Adrenal gland (tissue), 5 donors: ENCODE data around the gene MIER2.

Source experiments
- POLR2A ChIP-seq, 2 donors: fragments of 450-650 bp; IDR thresholded peaks; one replicate each; pipeline ENCODE4 v1.6.1; 2017; ENCODE audit warnings: antibody characterized with exemption in 2 of 2, mild to moderate bottlenecking in 2 of 2, moderate library complexity in 1 of 2
- TF ChIP-seq, protein P1 (sequence below), 6 experiments: fragments of 450-650 bp in 4 of 6; fragments of 200-600 bp in 2 of 6; sonication (generic) in 1 of 6; IDR thresholded peaks; 1 replicate in 5 of 6; 2 replicates in 1 of 6; pipeline versions ENCODE4 v1.5.1 to v1.8.0; 2016 to 2021; ENCODE audit warnings: antibody characterized with exemption in 6 of 6, mild to moderate bottlenecking in 2 of 6, moderate library complexity in 1 of 6
- donor health status: DM: no; HTN: no; CAD: no.

DNA sequence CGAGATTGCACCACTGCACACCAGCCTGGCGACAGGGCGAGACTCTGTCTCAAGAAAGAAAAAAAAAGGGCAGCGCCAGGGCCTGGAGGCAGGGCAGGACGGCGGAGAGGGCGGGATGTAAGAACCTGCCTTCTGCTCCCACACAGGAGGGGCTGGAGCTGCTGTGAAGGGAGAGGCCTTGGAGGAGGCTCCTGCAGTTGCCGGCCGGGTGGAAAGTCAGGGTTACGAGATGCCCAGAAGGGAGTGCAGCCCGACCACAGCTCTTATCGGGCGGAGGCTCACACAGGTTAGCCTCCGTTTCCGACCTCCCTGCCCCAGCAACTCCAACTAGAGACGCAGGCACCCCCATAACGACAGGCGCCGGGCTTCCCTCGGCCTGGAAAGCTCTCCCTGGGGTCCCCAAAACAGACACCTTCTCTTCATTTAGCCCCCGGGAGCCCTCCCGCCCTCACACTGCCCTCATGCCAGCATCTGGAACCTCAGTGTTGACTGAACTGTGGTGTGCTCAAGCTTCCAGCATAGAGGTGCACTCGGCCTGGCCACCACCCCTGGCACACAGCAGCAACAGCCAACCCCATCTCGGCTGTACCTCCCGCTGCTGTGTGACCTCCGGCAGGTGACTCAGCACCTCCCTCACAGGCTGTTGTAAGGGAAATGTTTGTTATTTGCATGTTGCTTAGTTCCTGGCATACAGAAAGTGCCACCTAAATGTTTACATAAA lies 54.8 kb downstream of the MIER2 start:
- TF ChIP-seq, protein P1, sequence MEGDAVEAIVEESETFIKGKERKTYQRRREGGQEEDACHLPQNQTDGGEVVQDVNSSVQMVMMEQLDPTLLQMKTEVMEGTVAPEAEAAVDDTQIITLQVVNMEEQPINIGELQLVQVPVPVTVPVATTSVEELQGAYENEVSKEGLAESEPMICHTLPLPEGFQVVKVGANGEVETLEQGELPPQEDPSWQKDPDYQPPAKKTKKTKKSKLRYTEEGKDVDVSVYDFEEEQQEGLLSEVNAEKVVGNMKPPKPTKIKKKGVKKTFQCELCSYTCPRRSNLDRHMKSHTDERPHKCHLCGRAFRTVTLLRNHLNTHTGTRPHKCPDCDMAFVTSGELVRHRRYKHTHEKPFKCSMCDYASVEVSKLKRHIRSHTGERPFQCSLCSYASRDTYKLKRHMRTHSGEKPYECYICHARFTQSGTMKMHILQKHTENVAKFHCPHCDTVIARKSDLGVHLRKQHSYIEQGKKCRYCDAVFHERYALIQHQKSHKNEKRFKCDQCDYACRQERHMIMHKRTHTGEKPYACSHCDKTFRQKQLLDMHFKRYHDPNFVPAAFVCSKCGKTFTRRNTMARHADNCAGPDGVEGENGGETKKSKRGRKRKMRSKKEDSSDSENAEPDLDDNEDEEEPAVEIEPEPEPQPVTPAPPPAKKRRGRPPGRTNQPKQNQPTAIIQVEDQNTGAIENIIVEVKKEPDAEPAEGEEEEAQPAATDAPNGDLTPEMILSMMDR (IDR thresholded peaks at IDR 0.05) = no peak
- TF ChIP-seq POLR2A (IDR thresholded peaks at IDR 0.05) = no peak
